ENCODE results near the gene SLC4A11.
"Not testable (repeated sequence)": the region's sequence is repeated elsewhere in the genome, so short reads cannot be mapped to it uniquely, and the experiment has no call there.

The SLC4A11 gene

GRCh38 chr20:3203315-3204123 is 35.5 kb downstream of the SLC4A11 start:
- ATAC-seq (peak; percentile 44), DNase-seq (peak; percentile 46)

DNA sequence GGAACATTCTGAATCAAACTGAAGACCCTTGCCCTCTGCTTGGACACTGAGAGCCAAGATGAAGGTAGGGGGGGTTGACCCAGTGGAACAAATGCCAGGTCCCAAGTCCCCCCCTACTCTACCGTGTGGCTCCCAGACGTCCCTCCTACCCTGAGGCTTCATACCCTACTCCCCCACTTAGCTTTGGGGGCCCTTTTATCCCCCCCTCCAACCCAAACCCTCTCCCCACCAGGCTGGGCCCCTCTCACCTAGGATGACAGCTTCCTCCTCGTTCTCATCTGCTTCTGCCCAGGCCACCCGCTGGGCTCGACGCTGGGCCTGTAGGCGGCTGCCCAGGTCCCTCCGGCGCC is 36.0 kb downstream of the SLC4A11 start:
- no peak for DNase-seq
- no peak for ATAC-seq

- ATAC-seq: no peak
Observed at GRCh38 chr20:3199976-3200755, 38.8 kb downstream of the SLC4A11 start.

GRCh38 chr20:3199206-3199605 is 39.8 kb downstream of the SLC4A11 start:
- ATAC-seq (no peak), DNase-seq (no peak)

More at GRCh38 chr20:3199976-3200755, 38.8 kb downstream of the SLC4A11 start:
- DNase-seq: peak; percentile 20

GRCh38 chr20:3195590-3196237 is 43.3 kb downstream of the SLC4A11 start:
- ATAC-seq: no peak
- no peak for DNase-seq

DNA sequence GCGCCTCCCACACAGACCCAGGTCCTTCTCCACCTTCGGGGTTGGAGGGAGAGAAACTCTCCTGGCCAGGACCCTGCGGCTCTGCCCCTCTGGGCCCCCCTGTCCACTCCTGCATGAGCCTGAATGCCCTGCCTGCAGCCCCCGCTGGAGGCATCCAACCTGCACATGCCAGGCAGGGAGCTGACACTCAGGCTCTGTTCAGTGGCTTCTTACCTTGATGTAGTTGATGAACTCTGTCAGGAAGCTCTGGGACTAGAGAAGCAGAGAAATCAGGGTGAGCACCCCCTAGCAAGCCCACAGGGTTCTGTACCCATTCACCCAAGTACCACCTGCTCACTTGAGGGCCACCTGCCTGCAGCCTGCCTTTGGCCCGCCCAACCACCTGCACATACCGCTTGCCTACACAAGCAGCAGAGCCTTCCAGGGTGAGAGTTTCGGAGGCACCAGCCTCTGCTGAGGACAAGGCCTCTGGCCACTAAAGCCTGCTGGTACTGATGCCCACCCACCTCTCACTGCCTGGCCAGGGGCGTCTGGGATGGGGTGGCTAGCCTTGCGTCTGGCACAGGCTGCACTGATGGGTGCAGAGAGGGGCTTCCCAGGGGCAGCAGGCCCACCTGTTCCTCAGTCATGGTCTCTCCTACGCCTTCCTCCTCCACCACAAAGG is 44.2 kb downstream of the SLC4A11 start:
- no peak for ATAC-seq
- no peak for DNase-seq

DNA sequence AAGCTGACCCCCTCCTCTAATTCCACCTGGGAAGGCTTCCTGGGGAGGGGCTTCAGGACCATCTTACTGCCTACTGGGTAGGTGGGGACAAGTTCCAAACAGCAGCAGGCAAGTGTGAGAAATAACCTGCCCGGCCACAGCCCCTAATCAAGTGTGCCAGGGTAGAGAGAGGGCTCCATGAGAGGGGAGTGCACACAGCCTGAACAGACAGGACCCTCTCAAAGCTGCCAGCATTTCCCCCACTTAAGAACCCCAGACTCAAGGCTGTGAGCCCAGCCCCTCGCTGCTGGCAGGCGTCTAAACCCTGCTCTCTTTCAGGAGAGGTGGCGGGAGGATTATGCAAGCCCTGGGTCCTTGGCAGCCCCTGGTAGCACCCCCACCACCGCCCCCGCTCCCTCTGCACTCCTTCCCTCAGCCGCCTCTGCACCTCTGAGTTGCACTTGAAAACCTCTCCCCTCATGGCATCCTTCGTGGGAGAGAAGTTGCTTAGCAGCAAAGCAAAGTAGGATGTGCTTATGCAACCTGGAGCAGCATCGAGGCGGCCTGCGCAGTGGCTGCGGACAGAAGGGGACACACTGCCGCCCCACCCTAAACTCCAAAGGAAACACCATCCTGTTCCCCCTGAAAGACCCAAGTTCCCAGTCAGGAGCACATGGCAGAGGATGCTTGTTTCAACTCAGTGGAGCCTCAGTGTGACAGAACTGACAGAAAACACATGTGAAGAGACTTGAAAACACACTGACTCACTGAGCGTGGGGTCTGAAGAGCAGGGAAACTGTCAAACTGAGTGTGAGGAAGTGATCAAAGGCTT is 45.0 kb downstream of the SLC4A11 start:
- no peak for DNase-seq
- peak; percentile 15 for ATAC-seq

DNA sequence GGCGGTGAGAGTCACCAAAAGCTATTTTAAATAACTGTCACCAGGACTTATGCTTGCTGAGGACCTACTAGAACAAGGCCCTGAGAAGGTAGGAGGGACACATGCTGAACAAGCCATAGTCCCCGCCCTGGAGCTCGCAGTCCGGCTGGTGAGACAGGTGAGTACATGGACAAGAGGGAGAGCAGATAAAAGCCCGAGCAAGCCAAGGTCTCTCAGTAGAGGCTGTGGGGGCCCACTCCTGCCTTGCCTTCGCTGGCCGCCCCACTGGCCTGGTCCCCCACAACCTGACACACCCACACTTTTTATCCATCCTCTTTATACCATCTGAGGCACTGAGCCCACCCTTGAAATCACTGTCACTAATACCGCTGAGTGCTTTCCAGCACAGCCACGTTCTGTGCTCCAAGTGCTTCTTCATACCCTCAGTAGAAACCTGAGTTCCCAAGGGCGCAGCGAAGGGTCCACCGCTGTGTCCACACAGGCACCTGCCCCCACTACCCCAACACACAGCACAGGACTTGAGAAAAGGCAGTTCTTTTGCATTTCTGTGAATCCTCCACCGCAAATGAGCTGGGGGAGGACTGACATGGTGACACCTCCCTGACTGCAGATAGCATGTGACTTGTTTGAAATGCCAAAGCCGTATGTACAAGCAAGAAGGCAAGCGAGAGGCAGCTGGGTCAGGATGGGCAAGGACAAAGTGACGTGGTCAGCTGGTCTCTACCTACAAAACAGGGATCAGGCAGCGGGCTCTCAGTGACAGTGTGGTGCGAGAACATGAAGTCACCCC is 46.6 kb downstream of the SLC4A11 start:
- DNase-seq (no peak), ATAC-seq (no peak)

DNA sequence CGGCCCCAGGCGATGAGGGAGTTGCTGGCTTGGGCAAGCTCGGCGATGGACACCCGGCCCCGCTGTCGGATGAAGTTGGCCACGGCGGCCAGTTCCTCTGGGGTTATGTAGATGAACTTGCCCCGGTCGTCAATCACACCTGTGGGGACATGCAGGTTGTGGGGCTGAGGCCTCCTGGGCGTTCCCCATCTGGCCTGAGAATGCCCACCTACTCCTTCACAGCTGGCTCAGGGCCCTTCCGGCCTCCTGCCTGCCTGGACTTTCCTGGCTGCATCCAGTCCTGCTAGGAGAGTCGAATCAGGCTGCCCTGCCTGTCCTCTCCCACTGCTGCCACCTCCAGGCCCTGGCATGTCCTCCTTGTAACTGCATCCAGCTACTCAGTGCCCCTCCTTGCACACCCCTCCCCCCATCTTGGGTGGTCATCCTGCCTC is 48.3 kb downstream of the SLC4A11 start:
- DNase-seq (no peak), ATAC-seq (no peak)

GRCh38 chr20:3189561-3190131 is 49.3 kb downstream of the SLC4A11 start:
- no peak for ATAC-seq
- DNase-seq: no peak

DNA sequence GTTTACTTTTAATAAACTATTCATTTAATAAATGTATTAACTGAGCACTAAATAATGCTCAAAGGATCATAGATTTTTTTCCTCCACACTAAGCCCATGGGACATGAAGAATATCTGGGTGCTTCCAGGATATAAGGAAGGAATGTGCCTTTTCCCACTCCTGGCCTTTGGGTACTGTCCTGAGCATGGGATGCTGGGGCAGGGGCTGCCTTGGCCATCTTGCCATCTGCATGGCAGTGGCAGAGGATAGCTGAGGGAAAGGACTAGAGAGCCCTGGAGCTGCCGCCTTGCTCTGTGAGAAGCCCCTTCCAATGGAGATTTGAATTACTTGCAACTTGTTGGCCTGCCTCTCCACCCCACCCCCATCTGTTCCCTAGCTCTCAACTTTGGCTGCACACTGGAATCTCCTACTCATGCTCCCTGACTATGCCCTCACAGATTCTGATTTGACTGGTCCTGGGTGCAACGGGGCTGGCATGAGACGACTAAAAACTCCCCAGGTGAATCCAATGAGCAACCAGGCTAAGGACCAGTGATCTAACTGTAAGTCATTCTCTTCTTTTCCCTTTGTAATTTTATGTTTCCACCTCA is 50.1 kb downstream of the SLC4A11 start:
- ATAC-seq: no peak

GRCh38 chr20:3187861-3188260 is 51.1 kb downstream of the SLC4A11 start:
- DNase-seq, ATAC-seq: not testable (repeated sequence)

More for the DNA sequence above, 50.1 kb downstream of the SLC4A11 start:
- DNase-seq: no peak

GRCh38 chr20:3183896-3184612 is 54.9 kb downstream of the SLC4A11 start:
- ATAC-seq: no peak
- no peak for DNase-seq

- ATAC-seq, DNase-seq: not testable (repeated sequence)
Observed at GRCh38 chr20:3182429-3182828, 56.6 kb downstream of the SLC4A11 start.

DNA sequence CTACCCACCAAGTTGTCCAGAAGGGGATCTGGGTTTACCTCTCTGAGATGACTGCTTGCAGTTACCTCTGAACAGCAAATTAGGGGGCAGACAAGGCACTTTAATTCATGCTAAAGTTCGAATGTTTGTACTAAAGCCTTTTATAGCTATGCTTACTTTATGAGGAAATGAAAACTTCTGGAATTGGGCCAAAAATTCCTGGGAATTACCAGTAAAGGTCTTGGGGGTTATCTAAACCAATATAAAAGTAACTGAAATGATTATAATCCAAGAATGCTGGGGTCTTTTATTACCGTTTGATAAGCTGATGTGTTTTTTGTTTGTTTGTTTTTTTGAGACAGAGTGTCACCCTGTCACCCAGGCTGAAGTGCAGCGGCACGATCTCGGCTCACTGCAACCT is 57.7 kb downstream of the SLC4A11 start:
- DNase-seq (no peak), ATAC-seq (no peak)

DNA sequence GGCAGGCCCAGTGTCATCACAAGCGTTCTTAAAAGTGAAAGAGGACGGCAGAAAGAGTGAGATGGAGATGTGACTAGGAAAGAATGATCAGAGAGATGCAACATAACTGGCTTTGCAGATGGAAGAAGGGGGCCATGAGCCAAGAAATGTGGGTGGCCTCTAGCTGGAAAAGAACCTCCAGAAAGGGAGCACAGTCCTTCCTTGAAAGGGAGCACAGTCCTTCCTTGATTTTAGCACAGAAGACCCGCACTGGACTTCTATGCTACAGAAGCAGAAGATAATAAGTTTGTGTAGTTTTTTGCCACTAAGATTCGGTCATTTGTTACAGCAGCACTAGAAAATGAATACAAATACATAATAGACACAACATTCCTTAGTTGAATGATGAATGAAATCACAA is 58.7 kb downstream of the SLC4A11 start:
- no peak for DNase-seq
- ATAC-seq: no peak

- DNase-seq (no peak), ATAC-seq (no peak)
Observed at GRCh38 chr20:3177746-3178485, 61.1 kb downstream of the SLC4A11 start.
